Panc1 (cell line): ENCODE results near the gene IKZF3. TPM values are rescaled to one million over a fixed set of nuclear protein-coding genes. Genes with fewer than 3 reads are reported as not detected.

Experiments
- ATAC-seq: fragments of 200-7000 bp; cut with Tn5 transposase; 2 replicates; pipeline ENCODE4 v1.9.1; 2020; ENCODE audit warnings: mild to moderate bottlenecking, moderate library complexity
- BruUV-seq: library from RNA; stranded (reverse); fragments of 400-500 nt; replicated peaks from 2 replicates; lab custom pipeline; 2021; lab: Mats Ljungman, UMichigan
- CTCF ChIA-PET: fragments of 300-600 bp; sonication (Branson Sonifier 250); formaldehyde crosslinking; loops from one replicate; lab custom pipeline; 2022; ENCODE audit warnings: antibody characterized with exemption; lab: Charles Lee
- POLR2A ChIA-PET: fragments of 300-600 bp; sonication (Branson Sonifier 250); formaldehyde crosslinking; loops from one replicate; lab custom pipeline; 2022; ENCODE audit warnings: antibody characterized with exemption; lab: Charles Lee
- DNase-seq: peaks from one replicate; pipeline ENCODE4 v3.0.0-alpha.2; 2010; ENCODE audit warnings: low read depth, low spot score
- H3K27ac ChIP-seq: 2 replicates; pipeline ENCODE4 v1.5.1; 2011; ENCODE audit warnings: mild to moderate bottlenecking, low read length, inconsistent platforms
- H3K27me3 ChIP-seq: fragments of 200-500 bp; sonication (Bioruptor generic); 2 replicates; pipeline ENCODE4 v1.6.0; 2014; ENCODE audit warnings: low read length, inconsistent platforms; ENCODE audit not compliant: control insufficient read depth, insufficient read depth
- H3K36me3 ChIP-seq: fragments of 200-500 bp; sonication (Bioruptor generic); 2 replicates; pipeline ENCODE4 v1.5.1; 2014; ENCODE audit warnings: inconsistent platforms, mild to moderate bottlenecking, low read length, moderate library complexity; ENCODE audit not compliant: control insufficient read depth, insufficient read depth
- H3K4me1 ChIP-seq: 2 replicates; pipeline ENCODE4 v1.5.1; 2011; ENCODE audit warnings: inconsistent platforms, mild to moderate bottlenecking, low read length, moderate library complexity; ENCODE audit not compliant: control insufficient read depth, insufficient read depth
- H3K4me3 ChIP-seq, 2 experiments: 2 replicates each; pipeline ENCODE4 v1.5.1; 2011 to 2012; ENCODE audit warnings: low read depth in 2 of 2, low read length in 2 of 2, mild to moderate bottlenecking in 2 of 2, inconsistent platforms in 1 of 2, moderate library complexity in 1 of 2
- H3K9me3 ChIP-seq: fragments of 200-500 bp; sonication (Bioruptor generic); 2 replicates; pipeline ENCODE4 v1.5.1; 2014; ENCODE audit warnings: low read depth, mild to moderate bottlenecking, inconsistent platforms, low read length, moderate library complexity; ENCODE audit not compliant: control insufficient read depth, insufficient read depth
- CTCF ChIP-seq: fragments of 450-650 bp; IDR thresholded peaks from 2 replicates; pipeline ENCODE4 v1.5.1; 2017; ENCODE audit warnings: mild to moderate bottlenecking
- REST ChIP-seq, 2 experiments: IDR thresholded peaks; 2 replicates each; pipeline ENCODE4 v1.6.1; 2011 to 2012; ENCODE audit warnings: low read depth in 2 of 2, control low read depth in 1 of 2, low read length in 1 of 2, mild to moderate bottlenecking in 1 of 2, moderate library complexity in 1 of 2; ENCODE audit not compliant: insufficient read depth in 1 of 2
- SIN3A ChIP-seq: IDR thresholded peaks from 2 replicates; pipeline ENCODE4 v1.6.1; 2012; ENCODE audit warnings: low read depth, mild to moderate bottlenecking, low read length, moderate library complexity, borderline replicate concordance; ENCODE audit not compliant: insufficient read depth
- TCF7L2 ChIP-seq: IDR thresholded peaks from 2 replicates; pipeline ENCODE4 v1.6.1; 2011; ENCODE audit warnings: mild to moderate bottlenecking, low read depth, low read length, inconsistent platforms
- in situ Hi-C: cut with HindIII; loops from 2 replicates; pipeline ENCODE4 v1.10.0; 2016; ENCODE audit warnings: low sequenced_read_pairs, low pct_unique_long_range_greater_than_20kb
- intact Hi-C: fragments of 100-400 bp; cut with micrococcal nuclease; formaldehyde crosslinking; loops from one replicate; pipeline ENCODE4 v1.10.0; 2022; ENCODE audit not compliant: unreplicated experiment
- total RNA-seq: library from RNA; stranded (reverse); gene quantifications from one replicate; pipeline ENCODE4 v1.2.1, GENCODE V29; 2021; ENCODE audit not compliant: unreplicated experiment

Gene IKZF3
- total RNA-seq, 1 experiment from 2014 or later = 0.59 TPM

GRCh38 chr17:39899215-39899614, 35.1 kb upstream of the IKZF3 start:
- POLR2A ChIA-PET = no interaction called here
- Histone ChIP-seq H3K36me3 (no peaks in the 10 kb centered on the region), H3K4me3 (no peak overlapping the region), H3K4me1 (no peaks in the 10 kb centered on the region), H3K27ac (no peak overlapping the region), H3K9me3 (no peaks in the 10 kb centered on the region), H3K27me3 (peaks cover 2% of the 10 kb centered on the region; the same call in 1 of the 2 replicates)
- no peak for ATAC-seq
- intact Hi-C loops = no loop called here
- in situ Hi-C loops = no loop called here
- no peak for DNase-seq
- CTCF ChIA-PET = no interaction called here
- no peak for TF ChIP-seq REST (IDR thresholded peaks at IDR 0.05; ENCODE audit: insufficient read depth in 1 of 2, low read depth in 2 of 2, low read length in 1 of 2)
- no peak for TF ChIP-seq SIN3A
- no TSS peak for BruUV-seq

GRCh38 chr17:39898088-39898487, 34.0 kb upstream of the IKZF3 start:
- no peak for TF ChIP-seq CTCF
- no peaks in the 10 kb centered on the region for H3K4me1 ChIP-seq
- in situ Hi-C loops (no loop called here), intact Hi-C loops (no loop called here)
- H3K27ac ChIP-seq = no peak overlapping the region
- no peak for DNase-seq
- H3K9me3 ChIP-seq = no peaks in the 10 kb centered on the region
- no peak overlapping the region for H3K4me3 ChIP-seq
- H3K27me3 ChIP-seq = peaks cover 2% of the 10 kb centered on the region; the same call in 1 of the 2 replicates
- POLR2A ChIA-PET = no interaction called here
- H3K36me3 ChIP-seq = no peaks in the 10 kb centered on the region
- no TSS peak for BruUV-seq
- no peak for ATAC-seq
- CTCF ChIA-PET = no interaction called here

- DNase-seq (no peak), ATAC-seq (no peak)
- intact Hi-C loops (no loop called here), in situ Hi-C loops (no loop called here)
- POLR2A ChIA-PET = interaction anchor here (0.6 kb wide), 1 partner anchor 92 kb away, joined by 5 read pairs; no protein-coding TSS in a partner anchor
- CTCF ChIA-PET = interaction anchor here (0.5 to 0.7 kb wide), 2 partner anchors 120 to 305 kb away, joined by 3 to 6 read pairs; partner anchors contain the start of gene CSF3
- no peaks in the 10 kb centered on the region for H3K9me3 ChIP-seq
- H3K27me3 ChIP-seq = peaks cover 9% of the 10 kb centered on the region; the same call in 1 of the 2 replicates
- no TSS peak for BruUV-seq
- no peak overlapping the region for H3K27ac ChIP-seq
- H3K4me1 ChIP-seq = no peaks in the 10 kb centered on the region
- no peak overlapping the region for H3K4me3 ChIP-seq
- H3K36me3 ChIP-seq = no peaks in the 10 kb centered on the region
- no peak for TF ChIP-seq TCF7L2
Measured at GRCh38 chr17:39894681-39895376, 30.7 kb upstream of the IKZF3 start.
